Measurements from ENCODE around the gene TECPR2.

DNA sequence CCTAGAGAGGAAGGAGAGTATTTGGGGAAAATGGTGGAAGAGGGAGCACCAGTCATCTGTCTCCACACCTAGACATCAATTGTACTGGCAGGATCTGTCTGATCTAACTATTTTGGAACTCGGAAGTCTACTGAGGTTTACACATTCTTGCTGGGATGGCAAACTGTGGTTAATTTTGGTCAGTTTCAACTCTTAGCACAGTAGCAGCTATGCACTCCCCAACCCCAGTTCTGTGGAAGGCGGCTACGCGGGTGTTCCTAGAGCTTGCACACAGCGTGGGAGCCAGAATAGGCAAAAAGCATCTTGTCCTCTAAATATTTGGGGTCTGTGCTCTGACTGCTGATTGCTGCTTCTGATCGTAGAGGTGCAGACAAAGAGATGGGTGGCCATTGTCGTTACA lies 33.8 kb downstream of the TECPR2 start:
- TF ChIP-seq, protein P1, sequence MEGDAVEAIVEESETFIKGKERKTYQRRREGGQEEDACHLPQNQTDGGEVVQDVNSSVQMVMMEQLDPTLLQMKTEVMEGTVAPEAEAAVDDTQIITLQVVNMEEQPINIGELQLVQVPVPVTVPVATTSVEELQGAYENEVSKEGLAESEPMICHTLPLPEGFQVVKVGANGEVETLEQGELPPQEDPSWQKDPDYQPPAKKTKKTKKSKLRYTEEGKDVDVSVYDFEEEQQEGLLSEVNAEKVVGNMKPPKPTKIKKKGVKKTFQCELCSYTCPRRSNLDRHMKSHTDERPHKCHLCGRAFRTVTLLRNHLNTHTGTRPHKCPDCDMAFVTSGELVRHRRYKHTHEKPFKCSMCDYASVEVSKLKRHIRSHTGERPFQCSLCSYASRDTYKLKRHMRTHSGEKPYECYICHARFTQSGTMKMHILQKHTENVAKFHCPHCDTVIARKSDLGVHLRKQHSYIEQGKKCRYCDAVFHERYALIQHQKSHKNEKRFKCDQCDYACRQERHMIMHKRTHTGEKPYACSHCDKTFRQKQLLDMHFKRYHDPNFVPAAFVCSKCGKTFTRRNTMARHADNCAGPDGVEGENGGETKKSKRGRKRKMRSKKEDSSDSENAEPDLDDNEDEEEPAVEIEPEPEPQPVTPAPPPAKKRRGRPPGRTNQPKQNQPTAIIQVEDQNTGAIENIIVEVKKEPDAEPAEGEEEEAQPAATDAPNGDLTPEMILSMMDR (IDR thresholded peaks at IDR 0.05; ENCODE audit: low read depth, low read length, poor library complexity, severe bottlenecking): no peak
- no peak for TF ChIP-seq EZH2phosphoT487 (IDR thresholded peaks at IDR 0.05; ENCODE audit: borderline replicate concordance, low read length)

Measured in DOHH2 (cell line).